H1 (cell line): ENCODE measurements around the gene ESD. TPM values are rescaled to one million over a fixed set of nuclear protein-coding genes. Genes with fewer than 3 reads are reported as not detected.

Experiments
- CEBPB ChIP-seq: IDR thresholded peaks from 2 replicates; pipeline ENCODE4 v1.6.1; 2012; ENCODE audit warnings: low read depth, low read length
- MAFK ChIP-seq: IDR thresholded peaks from 2 replicates; pipeline ENCODE4 v1.6.1; 2012; ENCODE audit warnings: low read depth, mild to moderate bottlenecking, improper control_type of control experiment, low read length
- SUZ12 ChIP-seq: fragments of 200-600 bp; sonication (generic); IDR thresholded peaks from 2 replicates; pipeline ENCODE4 v1.6.1; 2012; ENCODE audit warnings: mild to moderate bottlenecking, inconsistent platforms, low read length, moderate library complexity, mixed read lengths
- polyA plus RNA-seq, 7 experiments: library from polyadenylated mRNA; depleted of rRNA in 3 of 7; stranded (reverse) in 5 of 7; unstranded in 2 of 7; fragments of >200 nt in 5 of 7; fragments of 200-250 nt in 2 of 7; gene quantifications; 1 replicate in 5 of 7; 2 replicates in 1 of 7; 4 replicates in 1 of 7; pipeline versions ENCODE4 v1.2.1 to v1.2.3, GENCODE V29; 2011 to 2013; ENCODE audit warnings: missing spikeins in 2 of 7, mixed read lengths in 2 of 7
- total RNA-seq: library from RNA; stranded (reverse); fragmentation: NEBNext Ultra II Directional; extraction: Animal tissue kit (Norgen Biotek cat#: 25700); gene quantifications from 2 replicates; pipeline ENCODE4 v1.2.1, GENCODE V29; 2021

ESD gene
- total and polyA plus RNA-seq, 2 of the 8 experiments (the other 6 are each of a cell fraction or from before 2014, with no cell fraction given): 40.3 to 55.8 TPM

DNA sequence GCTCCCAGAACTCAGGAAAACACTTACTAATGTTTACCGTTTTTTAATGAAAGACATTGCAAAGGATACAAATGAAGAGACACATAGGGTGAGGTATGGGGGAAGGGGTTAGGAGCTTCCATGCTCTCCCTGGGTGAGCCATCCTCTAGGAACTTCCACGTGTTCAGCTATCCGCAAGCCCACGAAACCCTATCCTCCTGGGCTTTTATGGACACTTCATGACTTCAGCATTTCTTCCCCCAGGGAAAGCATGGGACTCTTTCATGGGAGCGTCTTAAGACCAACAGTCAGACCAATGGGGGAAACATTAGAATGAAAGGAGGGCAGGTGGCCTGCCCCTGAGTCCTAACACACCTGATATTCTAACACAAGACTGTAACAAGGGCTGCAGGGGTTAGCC is 6.6 kb upstream of the ESD start (continued):
- TF ChIP-seq CEBPB (no peak), SUZ12 (no peak), MAFK (no peak)
- TF ChIP-seq, all 59 proteins: peak for 0
